ENCODE results near the gene MYBPC2.

GRCh38 chr19:50425581-50425980 lies 7.1 kb upstream of the MYBPC2 start:
- TF ChIP-seq POLR2A (IDR thresholded peaks at IDR 0.05; ENCODE audit: low read depth, low read length) (no peak), RFX5 (IDR thresholded peaks at IDR 0.05; ENCODE audit: low read depth, low read length) (no peak), MAZ (IDR thresholded peaks at IDR 0.05; ENCODE audit: borderline replicate concordance, low read depth, low read length) (no peak), MXI1 (IDR thresholded peaks at IDR 0.05; ENCODE audit: borderline replicate concordance, low read depth, low read length) (no peak)
- TF ChIP-seq, protein P1, sequence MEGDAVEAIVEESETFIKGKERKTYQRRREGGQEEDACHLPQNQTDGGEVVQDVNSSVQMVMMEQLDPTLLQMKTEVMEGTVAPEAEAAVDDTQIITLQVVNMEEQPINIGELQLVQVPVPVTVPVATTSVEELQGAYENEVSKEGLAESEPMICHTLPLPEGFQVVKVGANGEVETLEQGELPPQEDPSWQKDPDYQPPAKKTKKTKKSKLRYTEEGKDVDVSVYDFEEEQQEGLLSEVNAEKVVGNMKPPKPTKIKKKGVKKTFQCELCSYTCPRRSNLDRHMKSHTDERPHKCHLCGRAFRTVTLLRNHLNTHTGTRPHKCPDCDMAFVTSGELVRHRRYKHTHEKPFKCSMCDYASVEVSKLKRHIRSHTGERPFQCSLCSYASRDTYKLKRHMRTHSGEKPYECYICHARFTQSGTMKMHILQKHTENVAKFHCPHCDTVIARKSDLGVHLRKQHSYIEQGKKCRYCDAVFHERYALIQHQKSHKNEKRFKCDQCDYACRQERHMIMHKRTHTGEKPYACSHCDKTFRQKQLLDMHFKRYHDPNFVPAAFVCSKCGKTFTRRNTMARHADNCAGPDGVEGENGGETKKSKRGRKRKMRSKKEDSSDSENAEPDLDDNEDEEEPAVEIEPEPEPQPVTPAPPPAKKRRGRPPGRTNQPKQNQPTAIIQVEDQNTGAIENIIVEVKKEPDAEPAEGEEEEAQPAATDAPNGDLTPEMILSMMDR (conservative IDR thresholded peaks at IDR 0.05; ENCODE audit: low read depth, low read length) = no peak
